ENCODE data around the gene ZSCAN22.

Gene ZSCAN22

GRCh38 chr19:58317476-58318072 lies 9.2 kb upstream of the ZSCAN22 start:
- H3K4me3 ChIP-seq (ENCODE audit: low read depth, low read length): no peak overlapping the region

GRCh38 chr19:58318297-58318696 lies 8.5 kb upstream of the ZSCAN22 start:
- no peak overlapping the region for H3K4me3 ChIP-seq (ENCODE audit: low read depth, low read length)

DNA sequence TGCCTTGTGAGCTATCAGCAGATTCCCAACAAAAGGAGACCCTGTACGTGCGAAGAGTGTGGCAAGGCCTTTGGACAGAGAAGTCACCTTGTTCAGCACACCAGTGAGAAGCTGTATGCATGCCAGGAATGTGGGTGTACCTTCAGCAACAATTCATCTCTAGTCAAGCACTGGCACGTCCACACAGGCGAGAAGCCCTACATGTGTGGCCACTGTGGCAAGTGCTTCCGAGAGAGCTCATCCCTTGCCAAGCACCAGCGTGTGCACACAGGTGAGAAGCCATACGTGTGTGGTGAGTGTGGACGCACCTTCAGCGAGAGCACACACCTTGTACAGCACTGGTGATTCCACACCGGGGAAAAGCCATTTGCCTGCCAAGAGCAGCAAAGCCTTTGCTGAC lies 7.6 kb upstream of the ZSCAN22 start:
- no peak overlapping the region for H3K4me3 ChIP-seq (ENCODE audit: low read depth, low read length)

DNA sequence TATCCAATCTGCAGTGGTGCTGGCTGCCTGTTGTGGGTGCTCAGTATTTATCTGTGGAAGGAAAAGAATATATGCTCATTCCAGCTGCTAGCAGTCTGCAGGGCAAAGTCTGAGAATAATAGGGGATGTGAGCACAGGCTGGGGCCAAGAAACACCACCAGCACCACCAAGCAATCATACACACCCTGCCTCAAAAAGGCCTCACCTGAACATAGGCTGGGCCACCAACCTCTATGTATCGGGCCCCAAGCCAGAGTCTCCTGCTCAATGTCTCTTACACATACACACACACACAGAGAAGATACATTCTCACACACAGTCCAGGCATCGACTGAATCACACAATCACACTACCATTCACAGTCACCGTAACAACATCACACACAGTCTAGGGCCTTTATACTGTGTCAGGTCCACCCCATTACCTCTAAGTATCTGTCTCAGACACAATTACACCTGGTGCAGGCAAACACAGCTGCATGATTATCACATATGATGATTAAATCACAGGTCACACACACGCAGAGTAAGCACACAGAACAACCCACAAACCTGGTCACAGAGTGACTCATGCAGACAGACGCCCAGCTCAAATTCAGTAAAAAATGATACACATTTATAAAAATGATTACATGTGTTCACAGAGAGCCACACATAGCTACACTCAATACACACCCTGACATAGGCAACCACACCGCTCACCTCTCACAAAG lies 1.3 kb upstream of the ZSCAN22 start:
- no peak overlapping the region for H3K4me3 ChIP-seq (ENCODE audit: low read depth, low read length)

DNA sequence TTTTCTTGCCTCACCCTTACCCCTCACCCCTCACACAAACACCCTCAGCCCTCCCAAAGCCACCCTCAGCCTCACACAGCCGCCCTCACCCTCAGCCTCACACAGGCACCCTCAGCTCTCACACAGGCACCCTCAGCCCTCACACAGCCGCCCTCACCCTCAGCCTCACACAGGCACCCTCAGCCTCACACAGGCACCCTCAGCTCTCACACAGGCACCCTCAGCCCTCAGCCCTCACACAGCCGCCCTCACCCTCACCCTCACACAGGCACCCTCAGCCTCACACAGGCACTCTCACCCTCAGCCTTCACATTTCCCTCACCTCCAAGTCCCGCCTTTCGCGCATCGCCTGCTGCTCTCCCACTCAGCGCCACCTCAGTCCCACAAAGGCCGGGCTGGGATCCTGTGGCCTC lies 287 bp upstream of the ZSCAN22 start:
- H3K4me3 ChIP-seq (ENCODE audit: low read depth, low read length): peak overlapping the region; percentile 97

GRCh38 chr19:58328999-58329398 lies 2.2 kb downstream of the ZSCAN22 start:
- no peak overlapping the region for H3K4me3 ChIP-seq (ENCODE audit: low read depth, low read length)

DNA sequence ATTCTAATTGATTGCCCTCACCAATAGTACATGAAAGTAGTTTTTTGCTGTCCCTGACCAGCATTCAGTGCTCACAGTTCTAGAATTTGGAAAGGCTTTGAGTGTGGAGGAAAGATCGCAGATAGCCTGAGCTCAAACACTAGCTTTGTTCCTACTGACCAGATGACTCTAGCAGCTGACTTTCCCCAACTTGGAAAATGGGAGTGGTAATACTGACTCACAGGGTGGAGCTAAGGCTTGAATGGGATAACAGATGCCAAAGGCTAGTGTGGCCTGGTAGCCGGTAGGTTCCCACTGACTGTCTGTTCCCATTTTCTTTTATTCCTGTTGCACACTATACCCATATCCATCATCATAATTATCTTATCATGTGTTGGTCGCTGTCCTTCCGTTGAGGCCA lies 3.7 kb downstream of the ZSCAN22 start:
- H3K4me3 ChIP-seq (ENCODE audit: low read depth, low read length): no peak overlapping the region

DNA sequence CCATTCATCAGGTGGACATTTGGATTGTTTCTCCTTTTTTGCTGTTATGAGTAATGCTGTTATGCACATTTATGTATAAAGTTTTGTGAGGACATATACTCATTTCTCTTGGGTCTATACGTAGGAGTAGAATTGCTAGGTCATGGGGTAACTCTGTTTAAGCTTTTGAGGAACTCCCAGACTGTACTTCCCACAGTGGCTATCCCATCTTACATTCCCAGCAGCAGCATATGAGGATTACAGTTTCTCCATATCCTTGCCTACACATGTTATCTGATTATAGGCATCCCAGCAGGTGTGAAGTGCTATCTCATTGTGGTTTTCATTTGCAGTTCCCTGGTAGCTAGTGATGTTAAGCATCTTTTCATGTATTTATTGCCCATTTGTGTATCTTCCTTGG lies 5.9 kb downstream of the ZSCAN22 start:
- no peak overlapping the region for H3K4me3 ChIP-seq (ENCODE audit: low read depth, low read length)

GRCh38 chr19:58334691-58335249 lies 8.0 kb downstream of the ZSCAN22 start:
- no peak overlapping the region for H3K4me3 ChIP-seq (ENCODE audit: low read depth, low read length)

DNA sequence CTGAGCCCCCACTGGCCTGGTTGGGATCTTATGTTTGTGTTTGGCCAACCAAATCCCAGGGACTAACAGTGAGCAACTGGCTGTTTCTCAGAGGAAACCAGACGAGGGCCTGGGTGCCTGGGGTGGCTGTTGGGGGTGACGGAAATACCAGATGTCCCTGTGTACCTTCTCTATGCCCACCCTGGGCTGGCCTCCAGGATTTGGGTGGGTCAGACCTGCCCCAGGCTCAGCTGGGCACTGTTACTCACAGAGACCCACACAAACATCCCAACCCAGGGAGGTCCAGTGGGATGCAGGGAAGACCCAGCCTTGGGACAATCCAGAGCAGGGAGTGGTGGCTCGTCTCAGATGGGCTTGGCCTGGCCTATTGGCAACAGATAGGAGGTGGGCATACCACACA lies 8.8 kb downstream of the ZSCAN22 start:
- no peak overlapping the region for H3K4me3 ChIP-seq (ENCODE audit: low read depth, low read length)

GRCh38 chr19:58336216-58336615 lies 9.4 kb downstream of the ZSCAN22 start:
- no peak overlapping the region for H3K4me3 ChIP-seq (ENCODE audit: low read depth, low read length)

DNA sequence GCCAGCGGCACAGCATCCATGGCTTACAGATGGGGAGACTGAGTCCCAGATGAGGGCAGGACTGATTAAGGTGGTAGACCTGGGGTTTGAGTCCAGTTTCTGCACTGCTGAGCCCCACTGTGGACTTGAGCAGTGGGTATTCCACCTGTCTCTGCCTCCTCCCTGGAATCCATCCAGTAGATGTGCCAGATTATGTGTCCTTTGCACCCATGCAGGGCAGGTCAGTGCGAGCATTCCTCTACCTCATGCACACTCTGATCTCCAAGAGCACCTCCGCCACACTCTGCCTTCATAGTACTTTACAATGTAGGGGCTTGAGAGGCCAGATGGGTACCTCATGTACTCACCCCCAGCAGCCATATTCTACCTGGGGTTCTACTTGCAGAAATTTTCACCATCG lies 10.0 kb downstream of the ZSCAN22 start:
- no peak overlapping the region for H3K4me3 ChIP-seq (ENCODE audit: low read depth, low read length)

DNA sequence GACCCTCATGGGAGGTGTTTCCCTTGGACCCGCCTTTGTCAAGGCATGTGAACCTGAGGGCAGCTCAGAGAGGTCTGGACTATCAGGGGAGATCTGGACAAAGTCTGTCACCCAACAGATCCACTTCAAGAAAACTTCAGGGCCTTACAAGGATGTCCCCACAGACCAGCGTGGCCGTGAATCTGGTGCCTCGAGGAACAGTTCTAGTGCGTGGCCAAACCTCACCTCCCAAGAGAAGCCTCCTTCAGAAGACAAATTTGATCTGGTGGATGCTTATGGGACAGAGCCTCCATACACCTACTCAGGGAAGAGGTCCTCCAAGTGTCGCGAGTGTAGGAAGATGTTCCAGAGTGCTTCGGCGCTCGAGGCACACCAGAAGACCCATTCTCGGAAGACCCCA lies 11.5 kb downstream of the ZSCAN22 start:
- no peak overlapping the region for H3K4me3 ChIP-seq (ENCODE audit: low read depth, low read length)

DNA sequence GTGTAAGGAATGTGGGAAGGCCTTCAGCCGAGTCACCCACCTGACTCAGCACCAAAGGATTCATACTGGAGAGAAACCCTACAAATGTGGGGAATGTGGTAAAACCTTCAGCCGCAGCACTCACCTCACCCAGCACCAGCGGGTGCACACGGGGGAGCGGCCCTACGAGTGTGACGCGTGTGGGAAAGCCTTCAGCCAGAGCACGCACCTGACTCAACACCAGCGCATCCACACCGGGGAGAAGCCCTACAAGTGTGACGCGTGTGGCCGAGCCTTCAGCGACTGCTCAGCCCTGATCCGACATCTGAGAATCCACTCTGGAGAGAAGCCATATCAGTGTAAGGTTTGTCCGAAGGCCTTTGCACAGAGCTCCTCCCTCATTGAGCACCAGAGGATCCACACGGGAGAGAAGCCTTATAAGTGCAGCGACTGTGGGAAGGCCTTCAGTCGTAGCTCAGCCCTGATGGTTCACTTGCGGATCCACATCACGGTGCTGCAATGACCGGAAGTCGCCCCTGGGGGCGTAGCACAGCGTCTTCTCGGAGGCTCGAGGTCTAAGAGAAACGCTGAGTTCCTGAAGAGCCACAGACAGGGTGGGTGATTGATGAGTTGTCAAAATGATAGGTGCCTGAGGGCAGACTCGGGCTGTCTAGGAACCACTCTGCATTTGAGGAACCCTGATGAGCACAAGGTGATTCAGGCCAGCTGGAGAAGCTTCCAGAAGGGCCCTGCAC lies 12.2 kb downstream of the ZSCAN22 start:
- no peak overlapping the region for H3K4me3 ChIP-seq (ENCODE audit: low read depth, low read length)

DNA sequence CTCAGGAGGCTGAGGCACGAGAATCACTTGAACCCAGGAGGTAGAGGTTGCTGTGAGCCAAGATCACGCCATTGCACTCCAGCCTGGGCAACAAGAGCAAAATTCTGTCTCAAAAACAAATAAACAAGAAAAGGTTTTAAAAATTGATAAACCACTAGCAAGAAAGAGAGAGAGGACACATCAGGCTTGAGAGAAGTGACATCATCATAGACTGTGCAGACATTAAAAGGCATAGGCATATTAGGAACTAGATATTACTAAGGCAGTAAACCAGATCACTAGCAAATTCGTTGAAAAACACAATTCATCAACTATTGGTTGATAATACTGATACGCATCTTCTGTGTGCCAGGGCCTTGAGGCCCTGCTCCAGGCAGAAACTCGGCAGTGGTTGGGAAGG lies 18.8 kb downstream of the ZSCAN22 start:
- no peak overlapping the region for H3K4me3 ChIP-seq (ENCODE audit: low read depth, low read length)

GRCh38 chr19:58346961-58347929 lies 20.5 kb downstream of the ZSCAN22 start:
- peak overlapping the region; percentile 68 for H3K4me3 ChIP-seq (ENCODE audit: low read depth, low read length)

DNA sequence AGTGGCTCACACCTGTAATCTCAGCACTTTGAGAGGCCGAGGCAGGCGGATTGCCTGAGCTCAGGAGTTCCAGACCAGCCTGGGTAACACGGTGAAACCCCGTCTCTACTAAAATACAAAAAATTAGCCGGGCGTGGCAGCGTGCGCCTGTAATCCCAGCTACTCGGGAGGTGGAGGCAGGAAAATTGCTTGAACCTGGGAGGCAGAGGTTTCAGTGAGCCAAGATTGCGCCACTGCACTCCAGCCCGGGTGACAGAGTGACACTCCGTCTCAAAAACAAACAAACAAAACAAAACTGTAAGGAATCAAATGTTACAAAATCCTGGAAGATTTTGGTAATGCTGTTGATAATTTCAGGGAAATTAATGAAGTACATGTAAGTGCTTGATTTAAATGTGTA lies 21.3 kb downstream of the ZSCAN22 start:
- H3K4me3 ChIP-seq (ENCODE audit: low read depth, low read length): peak overlapping the region; percentile 68

- H3K4me3 ChIP-seq (ENCODE audit: low read depth, low read length): no peak overlapping the region
Measured at GRCh38 chr19:58349590-58349989, 22.8 kb downstream of the ZSCAN22 start.

DNA sequence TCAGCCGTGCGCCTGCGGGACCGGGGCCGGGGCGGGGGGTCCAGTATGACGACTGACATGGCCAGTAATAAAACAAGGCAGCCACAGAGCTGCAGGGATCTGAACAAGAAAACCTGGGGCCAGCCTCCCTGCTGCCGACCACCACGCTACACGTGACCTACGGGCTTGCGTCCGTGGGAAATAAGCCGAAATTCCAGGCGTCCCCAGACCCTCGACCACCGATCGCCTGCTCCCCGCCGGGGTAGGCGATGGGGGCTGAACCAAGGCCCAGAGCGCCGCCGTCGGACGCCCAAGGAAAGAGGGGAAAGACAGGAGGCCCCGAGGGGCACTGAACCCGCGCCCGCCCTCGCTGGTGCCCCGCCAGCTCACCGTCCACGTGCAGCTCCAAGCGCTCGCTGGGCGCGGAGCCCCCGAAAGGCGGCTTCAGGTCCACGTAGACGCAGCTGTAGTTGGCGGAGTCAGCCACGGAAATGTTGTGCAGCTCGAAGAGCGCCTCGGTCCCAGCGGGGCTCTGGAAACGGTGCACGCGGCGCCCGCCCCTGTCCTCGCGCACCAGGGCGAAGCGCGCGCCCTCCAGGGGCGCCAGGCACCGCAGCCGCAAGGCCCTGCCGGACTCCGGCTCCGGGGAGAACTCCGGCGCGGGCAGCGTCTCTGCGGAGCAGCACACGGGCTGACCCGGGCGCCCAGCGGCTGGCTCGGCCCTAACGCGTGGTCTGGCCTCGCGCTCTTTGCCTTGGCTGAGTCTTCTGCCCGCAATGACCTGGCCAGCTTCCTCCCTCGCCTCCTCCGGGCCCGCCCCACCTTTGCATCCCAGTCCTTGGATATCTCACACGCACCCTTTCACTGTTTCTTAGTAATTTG lies 23.4 kb downstream of the ZSCAN22 start:
- H3K4me3 ChIP-seq (ENCODE audit: low read depth, low read length): no peak overlapping the region
